GM18511 (cell line): Measurements from ENCODE around the gene ARAP2.
A peak's percentile ranks its signal among the peaks of the same experiment; 100 is the strongest.

ENCODE experiments used
- ATAC-seq: cut with Tn5 transposase; IDR thresholded peaks from one replicate; pipeline ENCODE4 v1.9.1; 2021; ENCODE audit warnings: mild to moderate bottlenecking, moderate library complexity; ENCODE audit not compliant: unreplicated experiment

ARAP2 gene

GRCh38 chr4:36244257-36245082 is at the start of gene ARAP2:
ARAP2 (minus strand) TSS chr4:36244514; CDS start chr4:36229486, 15,028 bp downstream.
- peak; percentile 65 for ATAC-seq

- ATAC-seq = peak; percentile 77
Measured at GRCh38 chr4:36292556-36293188, 48.4 kb upstream of the ARAP2 start.

GRCh38 chr4:36290641-36291040 is 46.3 kb upstream of the ARAP2 start:
- no peak for ATAC-seq

GRCh38 chr4:36288731-36289426 is 44.6 kb upstream of the ARAP2 start:
- no peak for ATAC-seq

GRCh38 chr4:36286481-36286871 is 42.2 kb upstream of the ARAP2 start:
- peak; percentile 25 for ATAC-seq

- peak; percentile 98 for ATAC-seq
Measured at GRCh38 chr4:36285784-36286480, 41.6 kb upstream of the ARAP2 start.

- ATAC-seq = no peak
Measured at GRCh38 chr4:36283912-36284465, 39.7 kb upstream of the ARAP2 start.

- ATAC-seq = no peak
Measured at GRCh38 chr4:36282503-36283030, 38.3 kb upstream of the ARAP2 start.

- no peak for ATAC-seq
Measured at GRCh38 chr4:36281384-36282106, 37.2 kb upstream of the ARAP2 start, which contains the start of gene DTHD1. DTHD1 (plus strand) TSS chr4:36281616; CDS start chr4:36281759, 143 bp downstream.

GRCh38 chr4:36280555-36280954 is 36.2 kb upstream of the ARAP2 start:
- no peak for ATAC-seq

- no peak for ATAC-seq
Measured at GRCh38 chr4:36278789-36279188, 34.5 kb upstream of the ARAP2 start.

GRCh38 chr4:36277533-36277932 is 33.2 kb upstream of the ARAP2 start:
- no peak for ATAC-seq

GRCh38 chr4:36274158-36274557 is 29.8 kb upstream of the ARAP2 start:
- no peak for ATAC-seq

- no peak for ATAC-seq
Measured at GRCh38 chr4:36273276-36273675, 29.0 kb upstream of the ARAP2 start.

- ATAC-seq = no peak
Measured at GRCh38 chr4:36269533-36270173, 25.3 kb upstream of the ARAP2 start.

- ATAC-seq = no peak
Measured at GRCh38 chr4:36269101-36269500, 24.8 kb upstream of the ARAP2 start.

- ATAC-seq = no peak
Measured at GRCh38 chr4:36267486-36268268, 23.4 kb upstream of the ARAP2 start.

GRCh38 chr4:36264207-36264826 is 20.0 kb upstream of the ARAP2 start:
- no peak for ATAC-seq
